HEK293 (cell line): Measurements from ENCODE around the gene MYRFL.

Experiments used
- CTCF ChIA-PET: fragments of 350-600 bp; formaldehyde crosslinking; extraction: SDS; loops from one replicate; lab custom pipeline; 2021; ENCODE audit warnings: antibody characterized with exemption; lab: Yijun Ruan, JAX
- POLR2A ChIA-PET: fragments of 300-600 bp; formaldehyde crosslinking; extraction: SDS; loops from one replicate; lab custom pipeline; 2020; ENCODE audit warnings: antibody characterized with exemption, inconsistent platforms; lab: Yijun Ruan, JAX
- H3K27ac ChIP-seq: fragments of 200-500 bp; sonication (Bioruptor generic); 2 replicates; pipeline ENCODE4 v1.5.1; 2014; ENCODE audit warnings: low read depth, low read length, control low read depth, inconsistent platforms; ENCODE audit errors: extremely low read depth
- H3K36me3 ChIP-seq, 2 experiments: fragments of 200-500 bp in 1 of 2; sonication (Bioruptor generic) in 1 of 2; 1 replicate in 1 of 2; 2 replicates in 1 of 2; pipeline ENCODE4 v1.5.1; 2014 to 2017; ENCODE audit warnings: inconsistent platforms in 2 of 2, low read length in 2 of 2; ENCODE audit not compliant: control insufficient read depth in 2 of 2, insufficient read depth in 1 of 2
- H3K4me1 ChIP-seq: fragments of 200-500 bp; sonication (Bioruptor generic); 2 replicates; pipeline ENCODE4 v1.5.1; 2014; ENCODE audit warnings: mild to moderate bottlenecking, low read length, inconsistent platforms; ENCODE audit not compliant: control insufficient read depth, insufficient read depth
- H3K4me3 ChIP-seq: 2 replicates; pipeline ENCODE4 v1.5.1; 2011; ENCODE audit warnings: low read depth, mild to moderate bottlenecking, control low read depth, low read length, moderate library complexity
- H3K9me3 ChIP-seq: fragments of 200-500 bp; sonication (Bioruptor generic); 2 replicates; pipeline ENCODE4 v1.5.1; 2014; ENCODE audit warnings: low read depth, low read length, inconsistent platforms; ENCODE audit not compliant: control insufficient read depth, insufficient read depth
- ATF2 ChIP-seq: fragments of 450-650 bp; formaldehyde crosslinking; IDR thresholded peaks from 2 replicates; pipeline ENCODE4 v1.5.1; 2016; ENCODE audit warnings: missing biosample characterization, missing genetic modification characterization, low read depth
- HOXA7 ChIP-seq: sonication (generic); formaldehyde crosslinking; IDR thresholded peaks from 2 replicates; pipeline ENCODE4 v1.8.1; 2022; ENCODE audit warnings: missing genetic modification reagents, borderline replicate concordance
- HOXC10 ChIP-seq: sonication (generic); formaldehyde crosslinking; IDR thresholded peaks from 2 replicates; pipeline ENCODE4 v1.8.1; 2023; ENCODE audit warnings: mild to moderate bottlenecking, missing genetic modification reagents
- KLF9 ChIP-seq: fragments of 450-650 bp; formaldehyde crosslinking; IDR thresholded peaks from 2 replicates; pipeline ENCODE4 v1.5.1; 2016; ENCODE audit warnings: missing biosample characterization, missing genetic modification characterization, low read depth
- OSR2 ChIP-seq: fragments of 450-650 bp; formaldehyde crosslinking; IDR thresholded peaks from 2 replicates; pipeline ENCODE4 v1.5.1; 2016; ENCODE audit warnings: missing biosample characterization, missing genetic modification characterization
- PATZ1 ChIP-seq: fragments of 450-650 bp; formaldehyde crosslinking; IDR thresholded peaks from 2 replicates; pipeline ENCODE4 v1.5.1; 2016; ENCODE audit warnings: missing biosample characterization, missing genetic modification characterization
- PRDM2 ChIP-seq: fragments of 450-650 bp; formaldehyde crosslinking; IDR thresholded peaks from 2 replicates; pipeline ENCODE4 v1.5.1; 2016; ENCODE audit warnings: missing biosample characterization, missing genetic modification characterization, borderline replicate concordance
- ZBTB21 ChIP-seq: fragments of 450-650 bp; formaldehyde crosslinking; IDR thresholded peaks from 2 replicates; pipeline ENCODE4 v1.5.1; 2017; ENCODE audit warnings: missing biosample characterization, missing genetic modification characterization
- ZBTB44 ChIP-seq: fragments of 450-650 bp; IDR thresholded peaks from 2 replicates; pipeline ENCODE4 v1.5.1; 2018; ENCODE audit warnings: missing biosample characterization, mild to moderate bottlenecking, missing genetic modification characterization
- ZEB2 ChIP-seq: fragments of 450-650 bp; formaldehyde crosslinking; IDR thresholded peaks from 2 replicates; pipeline ENCODE4 v1.5.1; 2016; ENCODE audit warnings: missing biosample characterization, missing genetic modification characterization
- ZNF239 ChIP-seq: fragments of 450-650 bp; formaldehyde crosslinking; IDR thresholded peaks from 2 replicates; pipeline ENCODE4 v1.5.1; 2016; ENCODE audit warnings: missing biosample characterization, missing genetic modification characterization
- ZNF311 ChIP-seq: fragments of 450-650 bp; formaldehyde crosslinking; IDR thresholded peaks from 2 replicates; pipeline ENCODE4 v1.5.1; 2017; ENCODE audit warnings: missing biosample characterization, missing genetic modification characterization, borderline replicate concordance
- ZNF366 ChIP-seq: fragments of 450-650 bp; formaldehyde crosslinking; conservative IDR thresholded peaks from 2 replicates; pipeline ENCODE4 v1.5.1; 2016; ENCODE audit warnings: missing biosample characterization, missing genetic modification characterization
- ZNF488 ChIP-seq: fragments of 450-650 bp; formaldehyde crosslinking; IDR thresholded peaks from 2 replicates; pipeline ENCODE4 v1.5.1; 2016; ENCODE audit warnings: missing biosample characterization, missing genetic modification characterization
- ZNF501 ChIP-seq: fragments of 450-650 bp; formaldehyde crosslinking; IDR thresholded peaks from 2 replicates; pipeline ENCODE4 v1.5.1; 2016; ENCODE audit warnings: missing biosample characterization, missing genetic modification characterization
- ZNF639 ChIP-seq: fragments of 450-650 bp; formaldehyde crosslinking; IDR thresholded peaks from 2 replicates; pipeline ENCODE4 v1.5.1; 2016; ENCODE audit warnings: missing biosample characterization, missing genetic modification characterization
- ZNF830 ChIP-seq: fragments of 450-650 bp; IDR thresholded peaks from 2 replicates; pipeline ENCODE4 v1.5.0; 2018; ENCODE audit warnings: missing biosample characterization, missing genetic modification characterization, low read depth, mild to moderate bottlenecking, moderate library complexity

MYRFL gene

GRCh38 chr12:69903548-69903947, 78.5 kb downstream of the MYRFL start:
- TF ChIP-seq OSR2 (tag by site-specific recombination) (no peak), PRDM2 (tag by site-specific recombination) (no peak), ZNF311 (no peak), KLF9 (no peak), ZNF239 (no peak), ZNF366 (no peak), ZBTB44 (tag by site-specific recombination) (no peak), HOXC10 (CRISPR knock-in tag) (no peak), ATF2 (no peak), PATZ1 (tag by site-specific recombination) (no peak), ZNF639 (tag by site-specific recombination) (no peak), ZNF830 (tag by site-specific recombination) (no peak), HOXA7 (no peak), ZNF488 (tag by site-specific recombination) (no peak), ZNF501 (tag by site-specific recombination) (no peak), ZBTB21 (tag by site-specific recombination) (no peak), ZEB2 (tag by site-specific recombination) (no peak)
- CTCF ChIA-PET = interaction anchor here (3.5 kb wide), 1 partner anchor 673 kb away, joined by 10 read pairs; no protein-coding TSS in a partner anchor
- Histone ChIP-seq H3K4me1 (no peaks in the 10 kb centered on the region), H3K36me3 (no peaks in the 10 kb centered on the region), H3K9me3 (no peaks in the 10 kb centered on the region), H3K27ac (no peak overlapping the region), H3K4me3 (no peak overlapping the region)
- POLR2A ChIA-PET = no interaction called here
